Adrenal gland (tissue), 5 donors: ENCODE data around the gene FRMD1.

ENCODE experiments used
- POLR2A ChIP-seq, 2 donors: fragments of 450-650 bp; IDR thresholded peaks; one replicate each; pipeline ENCODE4 v1.6.1; 2017; ENCODE audit warnings: antibody characterized with exemption in 2 of 2, mild to moderate bottlenecking in 2 of 2, moderate library complexity in 1 of 2
- TF ChIP-seq, protein P1 (sequence below), 6 experiments: fragments of 450-650 bp in 4 of 6; fragments of 200-600 bp in 2 of 6; sonication (generic) in 1 of 6; IDR thresholded peaks; 1 replicate in 5 of 6; 2 replicates in 1 of 6; pipeline versions ENCODE4 v1.5.1 to v1.8.0; 2016 to 2021; ENCODE audit warnings: antibody characterized with exemption in 6 of 6, mild to moderate bottlenecking in 2 of 6, moderate library complexity in 1 of 6
- donor health status: DM: no; HTN: no; CAD: no.

DNA sequence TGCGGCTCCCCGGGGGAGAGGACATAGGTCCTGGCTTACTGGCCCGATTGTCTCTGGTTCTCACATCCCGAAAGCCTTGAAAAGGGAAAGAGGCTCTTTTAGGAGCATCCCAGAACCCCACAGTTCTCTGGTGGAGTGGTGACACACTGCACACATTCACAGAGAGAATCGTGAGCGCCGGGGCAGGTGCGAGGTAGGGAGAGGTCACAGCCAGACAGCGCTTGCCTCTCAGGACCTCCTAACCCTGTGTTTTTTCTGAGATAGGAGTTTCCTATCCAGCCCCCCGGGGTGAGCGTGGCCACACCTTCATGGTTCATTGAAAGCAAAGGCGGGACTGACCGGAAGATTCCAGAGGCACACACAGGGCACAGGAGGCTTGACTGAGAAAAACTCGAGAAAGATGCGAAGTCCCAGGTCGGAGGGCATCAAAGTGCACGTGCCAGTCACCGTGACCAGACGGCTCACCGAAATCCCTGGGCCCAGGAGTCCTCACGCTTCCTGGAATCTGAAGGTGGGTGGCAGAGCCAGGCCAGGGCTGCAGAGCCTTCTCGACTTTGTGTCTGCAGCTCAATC lies 46.5 kb upstream of the FRMD1 start:
- TF ChIP-seq, protein P1, sequence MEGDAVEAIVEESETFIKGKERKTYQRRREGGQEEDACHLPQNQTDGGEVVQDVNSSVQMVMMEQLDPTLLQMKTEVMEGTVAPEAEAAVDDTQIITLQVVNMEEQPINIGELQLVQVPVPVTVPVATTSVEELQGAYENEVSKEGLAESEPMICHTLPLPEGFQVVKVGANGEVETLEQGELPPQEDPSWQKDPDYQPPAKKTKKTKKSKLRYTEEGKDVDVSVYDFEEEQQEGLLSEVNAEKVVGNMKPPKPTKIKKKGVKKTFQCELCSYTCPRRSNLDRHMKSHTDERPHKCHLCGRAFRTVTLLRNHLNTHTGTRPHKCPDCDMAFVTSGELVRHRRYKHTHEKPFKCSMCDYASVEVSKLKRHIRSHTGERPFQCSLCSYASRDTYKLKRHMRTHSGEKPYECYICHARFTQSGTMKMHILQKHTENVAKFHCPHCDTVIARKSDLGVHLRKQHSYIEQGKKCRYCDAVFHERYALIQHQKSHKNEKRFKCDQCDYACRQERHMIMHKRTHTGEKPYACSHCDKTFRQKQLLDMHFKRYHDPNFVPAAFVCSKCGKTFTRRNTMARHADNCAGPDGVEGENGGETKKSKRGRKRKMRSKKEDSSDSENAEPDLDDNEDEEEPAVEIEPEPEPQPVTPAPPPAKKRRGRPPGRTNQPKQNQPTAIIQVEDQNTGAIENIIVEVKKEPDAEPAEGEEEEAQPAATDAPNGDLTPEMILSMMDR (IDR thresholded peaks at IDR 0.05) = no peak
- no peak for TF ChIP-seq POLR2A (IDR thresholded peaks at IDR 0.05)
